ENCODE measurements around the gene TMEM91.
A peak's percentile ranks its signal among the peaks of the same experiment; 100 is the strongest.
"Not testable (repeated sequence)": the region's sequence is repeated elsewhere in the genome, so short reads cannot be mapped to it uniquely, and the experiment has no call there.

The TMEM91 gene

DNA sequence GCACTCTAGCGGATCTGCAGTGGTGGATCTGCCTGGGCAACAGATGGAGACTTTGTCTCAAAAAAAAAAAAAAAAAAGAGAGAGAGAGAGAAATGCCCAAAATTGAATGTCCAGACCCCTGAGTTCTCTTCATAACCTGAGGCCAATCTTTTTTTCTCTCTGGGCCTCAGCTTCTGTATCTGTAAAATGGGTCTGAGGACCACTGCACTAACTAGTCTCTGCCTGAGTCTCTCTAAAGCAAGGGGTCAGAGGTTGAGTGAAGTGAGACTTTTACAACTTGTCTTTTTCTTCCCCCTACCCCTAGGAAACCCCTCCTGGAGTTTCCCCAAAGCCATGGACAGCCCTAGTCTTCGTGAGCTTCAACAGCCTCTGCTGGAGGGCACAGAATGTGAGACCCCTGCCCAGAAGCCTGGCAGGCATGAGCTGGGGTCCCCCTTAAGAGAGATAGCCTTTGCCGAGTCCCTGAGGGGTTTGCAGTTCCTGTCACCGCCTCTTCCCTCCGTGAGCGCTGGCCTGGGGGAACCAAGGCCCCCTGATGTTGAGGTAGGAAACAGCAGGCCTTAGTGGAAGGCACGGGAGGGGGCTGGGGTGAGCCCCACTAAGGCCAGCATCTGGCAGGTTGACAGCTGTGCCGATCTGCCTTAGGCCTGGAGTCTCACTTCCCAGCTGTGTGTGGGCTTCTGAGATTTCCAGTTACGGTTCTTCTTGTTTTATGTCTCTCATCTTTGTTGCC lies 1.8 kb downstream of the TMEM91 start:
- no peak for DNase-seq (ENCODE audit: low read depth)
- TF ChIP-seq, protein P1, sequence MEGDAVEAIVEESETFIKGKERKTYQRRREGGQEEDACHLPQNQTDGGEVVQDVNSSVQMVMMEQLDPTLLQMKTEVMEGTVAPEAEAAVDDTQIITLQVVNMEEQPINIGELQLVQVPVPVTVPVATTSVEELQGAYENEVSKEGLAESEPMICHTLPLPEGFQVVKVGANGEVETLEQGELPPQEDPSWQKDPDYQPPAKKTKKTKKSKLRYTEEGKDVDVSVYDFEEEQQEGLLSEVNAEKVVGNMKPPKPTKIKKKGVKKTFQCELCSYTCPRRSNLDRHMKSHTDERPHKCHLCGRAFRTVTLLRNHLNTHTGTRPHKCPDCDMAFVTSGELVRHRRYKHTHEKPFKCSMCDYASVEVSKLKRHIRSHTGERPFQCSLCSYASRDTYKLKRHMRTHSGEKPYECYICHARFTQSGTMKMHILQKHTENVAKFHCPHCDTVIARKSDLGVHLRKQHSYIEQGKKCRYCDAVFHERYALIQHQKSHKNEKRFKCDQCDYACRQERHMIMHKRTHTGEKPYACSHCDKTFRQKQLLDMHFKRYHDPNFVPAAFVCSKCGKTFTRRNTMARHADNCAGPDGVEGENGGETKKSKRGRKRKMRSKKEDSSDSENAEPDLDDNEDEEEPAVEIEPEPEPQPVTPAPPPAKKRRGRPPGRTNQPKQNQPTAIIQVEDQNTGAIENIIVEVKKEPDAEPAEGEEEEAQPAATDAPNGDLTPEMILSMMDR (IDR thresholded peaks at IDR 0.05; ENCODE audit: low read length, missing control alignments) = no peak
- no peak overlapping the region for H3K4me3 ChIP-seq (replicated peaks; ENCODE audit: low read depth, low read length)

DNA sequence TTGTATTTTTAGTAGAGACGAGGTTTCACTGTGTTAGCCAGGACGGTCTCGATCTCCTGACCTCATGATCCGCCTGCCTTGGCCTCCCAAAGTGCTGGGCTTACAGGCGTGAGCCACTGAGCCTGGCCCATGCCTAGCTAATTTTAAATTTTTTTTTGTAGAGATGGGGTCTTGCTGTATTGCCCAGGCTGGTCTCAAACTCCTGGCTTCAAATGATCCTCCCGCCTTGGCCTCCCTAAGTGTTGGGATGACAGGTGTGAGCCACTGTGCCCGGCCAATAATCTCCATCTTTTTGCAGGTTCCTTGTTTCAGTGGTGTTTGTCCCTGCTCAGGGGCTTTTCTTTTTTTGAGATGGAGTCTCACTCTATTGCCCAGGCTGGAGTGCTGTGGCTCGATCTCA lies 5.2 kb downstream of the TMEM91 start:
- DNase-seq (ENCODE audit: low read depth); H3K4me3 ChIP-seq (replicated peaks; ENCODE audit: low read depth, low read length): not testable (repeated sequence)

DNA sequence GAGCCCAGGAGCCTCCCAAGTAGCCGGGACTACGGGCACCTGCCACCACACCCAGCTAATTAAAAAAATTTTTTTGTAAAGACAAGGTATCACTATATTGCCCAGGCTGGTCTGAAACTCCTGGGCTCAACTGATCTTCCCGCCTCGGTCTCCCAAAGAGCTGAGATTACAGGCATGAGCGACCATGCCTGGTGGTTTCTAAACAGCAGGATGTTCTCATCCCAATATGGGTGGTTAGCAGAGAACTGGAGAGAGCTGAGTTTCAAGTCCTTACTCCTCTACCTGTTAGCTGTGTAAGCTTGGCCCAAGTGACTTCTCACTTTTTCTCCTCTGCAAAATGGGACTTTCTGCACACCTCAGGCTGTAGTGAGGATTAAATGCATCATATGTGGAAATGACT lies 8.0 kb downstream of the TMEM91 start:
- H3K4me3 ChIP-seq (replicated peaks; ENCODE audit: low read depth, low read length) = no peak overlapping the region
- no peak for DNase-seq (ENCODE audit: low read depth)
- TF ChIP-seq, protein P1 (IDR thresholded peaks at IDR 0.05; ENCODE audit: low read length, missing control alignments) = no peak

DNA sequence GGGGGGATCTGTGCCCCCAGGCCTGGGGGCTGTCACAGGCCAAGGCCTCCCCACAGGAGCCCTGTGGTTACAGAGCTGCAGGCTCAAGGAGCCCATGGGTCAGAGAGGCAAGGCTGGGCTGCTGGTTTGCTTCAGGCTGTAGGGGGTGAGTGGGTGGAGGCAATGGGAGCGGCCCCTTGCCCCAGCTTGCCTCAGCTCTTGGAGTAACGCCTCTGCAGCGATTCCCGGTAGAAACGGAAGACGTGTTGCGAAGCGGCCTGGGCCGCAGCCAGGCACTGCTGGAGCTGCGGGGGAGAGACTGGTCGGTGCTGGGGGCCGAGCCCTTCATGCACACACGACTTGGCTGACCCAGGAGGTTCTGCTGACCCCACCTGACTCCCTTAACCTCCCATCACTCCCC lies 10.1 kb downstream of the TMEM91 start:
- TF ChIP-seq, protein P1 (IDR thresholded peaks at IDR 0.05; ENCODE audit: low read length, missing control alignments) = no peak
- DNase-seq (ENCODE audit: low read depth) = peak; percentile 31
- H3K4me3 ChIP-seq (replicated peaks; ENCODE audit: low read depth, low read length) = no peak overlapping the region

DNA sequence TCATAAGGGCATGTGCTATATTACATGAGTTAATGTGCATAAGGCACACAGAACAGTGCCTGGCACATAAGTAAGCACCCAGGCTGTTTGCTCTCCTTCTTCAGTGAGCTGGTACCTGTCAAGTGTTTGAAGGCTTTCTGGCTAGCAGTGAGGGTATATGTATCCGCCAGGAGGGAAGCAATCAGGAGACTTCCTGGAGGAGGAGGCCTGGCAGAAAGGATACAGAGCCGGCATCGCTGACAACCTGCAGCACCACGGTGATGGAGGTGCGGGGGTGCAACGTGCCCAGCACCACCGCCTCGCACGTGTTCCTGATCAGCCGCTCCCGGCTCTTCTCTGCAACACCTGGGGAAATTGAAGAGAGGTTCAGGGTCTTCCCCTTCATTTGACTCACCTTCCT lies 15.3 kb downstream of the TMEM91 start:
- TF ChIP-seq, protein P1 (IDR thresholded peaks at IDR 0.05; ENCODE audit: low read length, missing control alignments) = no peak
- no peak overlapping the region for H3K4me3 ChIP-seq (replicated peaks; ENCODE audit: low read depth, low read length)
- no peak for DNase-seq (ENCODE audit: low read depth)

DNA sequence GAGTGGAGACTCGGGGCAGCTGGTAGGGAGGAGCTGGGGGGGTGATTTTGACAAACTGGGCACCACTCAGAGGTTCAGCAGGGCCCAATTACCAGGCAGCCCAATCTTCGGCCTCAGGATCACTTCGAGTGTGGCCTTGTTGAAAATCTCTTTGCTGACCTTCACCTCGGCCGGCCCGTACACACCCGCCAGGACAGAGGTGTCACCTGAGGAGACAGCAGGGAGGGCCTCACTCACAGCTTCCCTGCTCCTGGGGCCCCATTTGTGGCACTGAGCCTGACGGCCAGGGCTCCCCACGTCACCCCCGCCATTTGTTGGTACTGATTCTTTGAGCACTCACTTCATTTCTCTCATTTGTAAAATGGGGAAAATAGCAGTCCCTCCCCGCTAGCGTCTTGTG lies 16.4 kb downstream of the TMEM91 start:
- H3K4me3 ChIP-seq (replicated peaks; ENCODE audit: low read depth, low read length) = no peak overlapping the region
- TF ChIP-seq, protein P1 (IDR thresholded peaks at IDR 0.05; ENCODE audit: low read length, missing control alignments) = no peak
- DNase-seq (ENCODE audit: low read depth) = no peak

DNA sequence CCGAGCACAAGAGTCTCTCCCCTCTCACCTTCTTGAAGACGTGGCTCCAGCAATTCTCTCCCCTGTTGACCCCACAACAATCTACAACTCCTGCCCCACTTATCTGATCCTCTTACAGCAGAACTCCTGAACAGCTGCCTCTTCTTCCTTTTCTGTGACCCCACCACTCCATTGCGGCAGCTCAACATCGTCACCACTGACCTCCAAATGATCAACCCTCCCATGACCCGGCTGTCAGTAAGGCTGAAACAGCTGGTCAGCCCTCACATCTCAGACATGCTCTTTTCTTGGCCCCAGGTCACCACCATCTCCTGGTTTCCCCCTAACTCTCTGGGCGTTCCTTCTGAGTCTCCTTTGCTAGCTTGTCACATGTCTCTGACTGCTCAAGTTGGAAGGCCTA lies 19.0 kb downstream of the TMEM91 start:
- TF ChIP-seq, protein P1 (IDR thresholded peaks at IDR 0.05; ENCODE audit: low read length, missing control alignments) = no peak
- no peak for DNase-seq (ENCODE audit: low read depth)
- H3K4me3 ChIP-seq (replicated peaks; ENCODE audit: low read depth, low read length) = no peak overlapping the region

All from fibroblast of pulmonary artery (primary cell).